Spleen (tissue), 7 donors: ENCODE results near the gene TBC1D2.

Experiments
- POLR2A ChIP-seq, 3 donors: fragments of 450-650 bp; IDR thresholded peaks; one replicate each; pipeline ENCODE4 v1.5.1; 2017; ENCODE audit warnings: antibody characterized with exemption in 3 of 3, mild to moderate bottlenecking in 1 of 3
- POLR2AphosphoS5 ChIP-seq, 3 donors: sonication (generic); formaldehyde crosslinking; IDR thresholded peaks; one replicate each; pipeline ENCODE4 v1.5.1; 2017; ENCODE audit warnings: antibody characterized with exemption in 3 of 3
- TF ChIP-seq, protein P1 (sequence below), 11 experiments: fragments of 200-600 bp in 7 of 11; fragments of 450-650 bp in 4 of 11; sonication (generic) in 4 of 11; IDR thresholded peaks in 8 of 11; conservative IDR thresholded peaks in 3 of 11; 1 replicate in 7 of 11; 2 replicates in 4 of 11; pipeline versions ENCODE4 v1.4.0 to v1.8.0; 2016 to 2021; ENCODE audit warnings: antibody characterized with exemption in 11 of 11, inconsistent platforms in 4 of 11, mild to moderate bottlenecking in 1 of 11
- donor health status: DM: no; HTN: no; CAD: no; lungs with moderate emphysema.
- donor health status: DM: no; HTN: no; CAD: no.
- donor health status: DM: no; HTN: no; CAD: no.

- TF ChIP-seq, protein P1, sequence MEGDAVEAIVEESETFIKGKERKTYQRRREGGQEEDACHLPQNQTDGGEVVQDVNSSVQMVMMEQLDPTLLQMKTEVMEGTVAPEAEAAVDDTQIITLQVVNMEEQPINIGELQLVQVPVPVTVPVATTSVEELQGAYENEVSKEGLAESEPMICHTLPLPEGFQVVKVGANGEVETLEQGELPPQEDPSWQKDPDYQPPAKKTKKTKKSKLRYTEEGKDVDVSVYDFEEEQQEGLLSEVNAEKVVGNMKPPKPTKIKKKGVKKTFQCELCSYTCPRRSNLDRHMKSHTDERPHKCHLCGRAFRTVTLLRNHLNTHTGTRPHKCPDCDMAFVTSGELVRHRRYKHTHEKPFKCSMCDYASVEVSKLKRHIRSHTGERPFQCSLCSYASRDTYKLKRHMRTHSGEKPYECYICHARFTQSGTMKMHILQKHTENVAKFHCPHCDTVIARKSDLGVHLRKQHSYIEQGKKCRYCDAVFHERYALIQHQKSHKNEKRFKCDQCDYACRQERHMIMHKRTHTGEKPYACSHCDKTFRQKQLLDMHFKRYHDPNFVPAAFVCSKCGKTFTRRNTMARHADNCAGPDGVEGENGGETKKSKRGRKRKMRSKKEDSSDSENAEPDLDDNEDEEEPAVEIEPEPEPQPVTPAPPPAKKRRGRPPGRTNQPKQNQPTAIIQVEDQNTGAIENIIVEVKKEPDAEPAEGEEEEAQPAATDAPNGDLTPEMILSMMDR (IDR thresholded peaks at IDR 0.05 in 8 of 11, conservative IDR thresholded peaks at IDR 0.05 in 3 of 11) = no peak
- TF ChIP-seq POLR2A (IDR thresholded peaks at IDR 0.05) (no peak), POLR2AphosphoS5 (IDR thresholded peaks at IDR 0.05) (no peak)
Measured at GRCh38 chr9:98275159-98275558, 19.7 kb upstream of the TBC1D2 start.
